ENCODE results near the gene ESYT1.
A peak's percentile ranks its signal among the peaks of the same experiment; 100 is the strongest.

Gene ESYT1, protein sequence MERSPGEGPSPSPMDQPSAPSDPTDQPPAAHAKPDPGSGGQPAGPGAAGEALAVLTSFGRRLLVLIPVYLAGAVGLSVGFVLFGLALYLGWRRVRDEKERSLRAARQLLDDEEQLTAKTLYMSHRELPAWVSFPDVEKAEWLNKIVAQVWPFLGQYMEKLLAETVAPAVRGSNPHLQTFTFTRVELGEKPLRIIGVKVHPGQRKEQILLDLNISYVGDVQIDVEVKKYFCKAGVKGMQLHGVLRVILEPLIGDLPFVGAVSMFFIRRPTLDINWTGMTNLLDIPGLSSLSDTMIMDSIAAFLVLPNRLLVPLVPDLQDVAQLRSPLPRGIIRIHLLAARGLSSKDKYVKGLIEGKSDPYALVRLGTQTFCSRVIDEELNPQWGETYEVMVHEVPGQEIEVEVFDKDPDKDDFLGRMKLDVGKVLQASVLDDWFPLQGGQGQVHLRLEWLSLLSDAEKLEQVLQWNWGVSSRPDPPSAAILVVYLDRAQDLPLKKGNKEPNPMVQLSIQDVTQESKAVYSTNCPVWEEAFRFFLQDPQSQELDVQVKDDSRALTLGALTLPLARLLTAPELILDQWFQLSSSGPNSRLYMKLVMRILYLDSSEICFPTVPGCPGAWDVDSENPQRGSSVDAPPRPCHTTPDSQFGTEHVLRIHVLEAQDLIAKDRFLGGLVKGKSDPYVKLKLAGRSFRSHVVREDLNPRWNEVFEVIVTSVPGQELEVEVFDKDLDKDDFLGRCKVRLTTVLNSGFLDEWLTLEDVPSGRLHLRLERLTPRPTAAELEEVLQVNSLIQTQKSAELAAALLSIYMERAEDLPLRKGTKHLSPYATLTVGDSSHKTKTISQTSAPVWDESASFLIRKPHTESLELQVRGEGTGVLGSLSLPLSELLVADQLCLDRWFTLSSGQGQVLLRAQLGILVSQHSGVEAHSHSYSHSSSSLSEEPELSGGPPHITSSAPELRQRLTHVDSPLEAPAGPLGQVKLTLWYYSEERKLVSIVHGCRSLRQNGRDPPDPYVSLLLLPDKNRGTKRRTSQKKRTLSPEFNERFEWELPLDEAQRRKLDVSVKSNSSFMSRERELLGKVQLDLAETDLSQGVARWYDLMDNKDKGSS

DNA sequence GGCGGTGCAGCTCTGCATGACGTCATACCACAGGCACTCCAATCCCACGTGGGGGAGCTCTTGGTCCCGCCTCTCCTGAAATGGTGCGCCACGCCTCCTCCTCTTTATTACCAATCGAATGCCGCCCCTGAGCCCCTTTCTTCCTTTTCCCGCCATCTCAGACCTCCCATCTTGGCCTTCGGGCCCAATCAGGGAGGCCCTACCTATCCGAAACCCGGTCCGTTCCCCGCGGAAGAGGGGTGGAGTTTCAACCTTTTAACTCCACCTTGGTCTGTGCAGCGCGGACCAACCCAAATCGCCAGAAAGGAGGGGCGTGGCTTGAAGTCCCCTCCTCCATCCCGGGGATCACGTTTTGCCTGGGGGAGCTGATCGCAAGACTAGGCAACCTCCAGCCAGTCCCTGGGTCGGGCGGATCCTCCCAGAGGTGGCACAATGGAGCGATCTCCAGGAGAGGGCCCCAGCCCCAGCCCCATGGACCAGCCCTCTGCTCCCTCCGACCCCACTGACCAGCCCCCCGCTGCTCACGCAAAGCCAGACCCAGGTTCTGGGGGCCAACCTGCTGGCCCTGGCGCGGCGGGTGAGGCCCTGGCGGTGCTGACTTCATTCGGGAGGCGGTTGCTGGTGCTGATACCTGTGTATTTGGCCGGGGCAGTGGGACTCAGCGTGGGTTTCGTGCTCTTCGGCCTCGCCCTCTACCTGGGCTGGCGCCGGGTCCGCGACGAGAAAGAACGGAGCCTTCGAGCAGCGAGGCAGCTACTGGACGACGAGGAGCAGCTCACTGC lies at the start of gene ESYT1:
Gene ESYT1, plus strand, starts transcription at position 380 of the 782 bp plus-strand sequence. Its CDS starts 53 bp downstream, at position 433.
- peak; percentile 83 for DNase-seq (ENCODE audit: insufficient read length, low spot score)
- peak; percentile 92 for FAIRE-seq

GRCh38 chr12:56078427-56078826 lies 49.6 kb upstream of the ESYT1 start:
- DNase-seq (ENCODE audit: insufficient read length, low spot score) (no peak), FAIRE-seq (no peak)

- FAIRE-seq (no peak), DNase-seq (ENCODE audit: insufficient read length, low spot score) (peak; percentile 80)
Measured at GRCh38 chr12:56078931-56079722, 48.9 kb upstream of the ESYT1 start.

DNA sequence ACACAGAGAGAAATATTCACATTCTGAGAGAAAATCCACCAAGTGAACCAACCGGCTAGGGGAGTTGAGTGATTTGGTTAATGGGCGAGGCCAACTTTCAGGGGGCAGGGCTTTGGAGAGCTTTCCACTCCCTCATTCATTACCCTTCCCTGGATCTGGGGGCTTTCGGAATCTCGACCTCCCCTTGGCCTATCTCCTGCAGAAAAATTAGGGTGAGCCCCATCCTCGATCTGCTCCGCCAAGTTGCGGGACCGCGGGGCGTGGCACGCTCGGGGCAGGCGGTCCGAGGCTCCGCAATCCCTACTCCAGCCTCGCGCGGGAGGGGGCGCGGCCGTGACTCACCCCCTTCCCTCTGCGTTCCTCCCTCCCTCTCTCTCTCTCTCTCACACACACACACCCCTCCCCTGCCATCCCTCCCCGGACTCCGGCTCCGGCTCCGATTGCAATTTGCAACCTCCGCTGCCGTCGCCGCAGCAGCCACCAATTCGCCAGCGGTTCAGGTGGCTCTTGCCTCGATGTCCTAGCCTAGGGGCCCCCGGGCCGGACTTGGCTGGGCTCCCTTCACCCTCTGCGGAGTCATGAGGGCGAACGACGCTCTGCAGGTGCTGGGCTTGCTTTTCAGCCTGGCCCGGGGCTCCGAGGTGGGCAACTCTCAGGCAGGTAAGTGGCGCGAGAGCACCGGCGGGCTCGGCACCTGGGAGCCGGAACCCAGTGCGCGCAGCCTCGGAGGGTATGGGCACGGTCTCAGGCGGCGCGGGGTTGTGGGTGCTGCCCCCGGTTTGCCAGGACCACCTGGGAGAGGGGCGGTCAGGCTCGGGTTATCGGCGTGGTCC lies 48.1 kb upstream of the ESYT1 start, which contains the start of gene ERBB3:
Gene ERBB3, plus strand, starts transcription at position 443 of the 833 bp plus-strand sequence. Its CDS starts 136 bp downstream, at position 579.
- peak; percentile 42 for DNase-seq (ENCODE audit: insufficient read length, low spot score)
- FAIRE-seq: no peak

DNA sequence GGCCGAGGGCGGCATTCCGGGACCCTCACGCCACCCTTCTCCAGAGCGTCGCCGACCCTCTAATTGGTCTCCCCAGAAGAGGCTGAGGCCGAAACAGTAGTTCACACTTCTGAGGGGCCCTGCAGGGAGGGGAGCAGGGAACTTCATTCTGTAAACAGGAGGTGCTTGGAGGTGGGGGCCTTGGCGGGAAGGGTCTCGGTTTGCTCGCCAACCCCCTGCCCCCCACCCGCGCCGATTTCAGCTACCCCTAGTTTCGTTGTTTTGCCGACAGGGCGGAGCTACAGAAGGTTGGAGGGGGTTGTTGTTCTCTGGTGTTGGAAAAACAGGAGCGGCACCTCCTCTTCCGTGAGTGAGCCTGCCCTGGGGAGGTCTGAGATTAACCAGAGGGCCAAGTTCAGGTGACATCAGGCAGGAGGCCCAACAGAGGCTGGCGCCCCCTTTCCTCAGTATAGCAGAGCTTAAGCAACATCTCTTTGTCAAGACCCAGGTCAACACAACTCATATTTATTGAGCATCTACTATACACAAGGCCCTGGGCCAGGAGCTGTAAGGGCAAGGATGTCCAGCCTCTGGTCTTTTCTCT lies 47.4 kb upstream of the ESYT1 start:
- FAIRE-seq (no peak), DNase-seq (ENCODE audit: insufficient read length, low spot score) (no peak)

DNA sequence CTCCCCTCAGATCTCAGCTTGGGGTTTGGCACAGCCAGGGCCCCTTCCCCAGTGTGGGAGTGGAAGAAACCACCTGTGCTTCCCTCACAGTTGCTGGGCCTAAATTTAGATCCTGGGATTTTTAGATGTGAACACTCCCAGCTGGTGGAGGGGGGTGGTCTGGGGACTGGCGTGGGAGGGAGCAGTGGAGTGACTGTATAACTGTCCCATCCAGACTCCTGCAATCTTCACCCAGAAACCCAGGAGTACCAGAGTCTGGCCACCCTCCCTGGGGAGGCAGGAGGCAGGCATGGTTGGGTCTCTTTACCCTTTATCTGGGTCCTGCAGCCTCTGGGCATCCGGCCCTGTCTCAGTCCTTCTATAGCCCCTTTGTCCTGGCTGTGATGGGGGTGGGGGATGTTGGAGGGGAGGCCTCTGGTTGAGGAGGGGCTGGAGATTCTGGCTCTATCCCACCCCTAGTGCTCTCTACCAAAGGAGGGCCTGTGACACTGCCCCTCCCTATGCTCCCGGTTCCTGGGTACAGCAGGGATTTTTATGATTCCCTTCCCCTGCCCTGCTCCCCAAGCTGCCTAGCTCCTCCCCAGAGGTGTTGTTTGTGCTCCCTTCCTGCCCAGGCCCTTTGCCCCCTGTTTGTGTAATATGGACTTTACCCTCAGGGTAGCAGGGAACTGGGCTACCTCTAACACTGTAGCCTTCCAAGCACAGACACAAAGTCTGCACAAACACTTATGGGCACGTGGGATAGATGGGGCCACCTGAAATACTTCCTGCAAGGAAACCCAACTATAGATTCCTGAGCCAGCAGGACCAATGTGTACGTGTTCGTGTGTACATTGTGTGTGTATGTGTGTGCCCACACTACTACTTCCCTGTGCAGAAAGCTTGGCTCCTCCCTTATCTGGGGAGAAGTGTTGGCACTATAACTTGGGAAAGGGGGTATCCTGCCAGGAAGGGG lies 46.4 kb upstream of the ESYT1 start:
- no peak for DNase-seq (ENCODE audit: insufficient read length, low spot score)
- FAIRE-seq: no peak

- DNase-seq (ENCODE audit: insufficient read length, low spot score) (no peak), FAIRE-seq (no peak)
Measured at GRCh38 chr12:56082382-56082781, 45.7 kb upstream of the ESYT1 start.

DNA sequence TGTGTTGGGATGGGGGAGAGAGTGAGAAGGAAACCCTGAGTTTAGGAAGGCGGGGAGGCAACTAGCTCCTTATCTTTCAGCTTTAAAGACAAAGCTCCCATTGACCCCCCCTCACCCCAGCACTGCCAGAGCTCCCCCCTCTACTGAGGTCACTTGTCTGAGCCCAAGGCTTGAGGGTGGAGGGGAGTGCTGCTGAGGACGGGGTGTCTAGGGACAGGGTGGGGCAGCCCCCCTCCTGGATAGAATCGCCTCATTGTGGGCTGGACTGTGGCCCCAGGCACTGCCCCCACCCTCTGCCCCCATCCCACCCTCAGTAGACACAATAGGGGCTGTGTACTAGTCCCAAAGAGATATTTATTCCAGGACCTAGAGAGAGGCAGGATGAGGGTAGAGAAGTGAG lies 45.1 kb upstream of the ESYT1 start:
- FAIRE-seq: no peak
- no peak for DNase-seq (ENCODE audit: insufficient read length, low spot score)

- no peak for FAIRE-seq
- no peak for DNase-seq (ENCODE audit: insufficient read length, low spot score)
Measured at GRCh38 chr12:56084958-56085543, 43.0 kb upstream of the ESYT1 start.

DNA sequence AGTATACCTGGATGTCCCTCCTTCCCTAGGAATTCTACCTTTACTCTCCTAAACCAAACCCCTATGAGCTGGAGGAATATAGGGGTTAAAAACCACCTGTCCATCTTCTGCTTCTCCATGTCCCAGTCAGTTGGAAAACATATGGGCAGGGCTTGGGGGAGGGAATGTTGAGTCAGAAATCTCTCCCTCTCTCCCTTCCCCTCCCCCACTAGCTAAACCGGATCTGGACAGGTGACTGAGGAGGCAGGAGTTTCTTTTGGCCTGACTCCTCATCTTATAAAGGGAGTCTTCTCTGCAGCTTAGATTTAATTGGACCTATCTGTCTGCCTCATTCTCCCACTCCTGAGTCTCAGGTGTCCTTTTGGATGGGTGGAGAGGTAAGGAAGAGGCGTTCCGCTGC lies 42.0 kb upstream of the ESYT1 start:
- FAIRE-seq (no peak), DNase-seq (ENCODE audit: insufficient read length, low spot score) (no peak)

DNA sequence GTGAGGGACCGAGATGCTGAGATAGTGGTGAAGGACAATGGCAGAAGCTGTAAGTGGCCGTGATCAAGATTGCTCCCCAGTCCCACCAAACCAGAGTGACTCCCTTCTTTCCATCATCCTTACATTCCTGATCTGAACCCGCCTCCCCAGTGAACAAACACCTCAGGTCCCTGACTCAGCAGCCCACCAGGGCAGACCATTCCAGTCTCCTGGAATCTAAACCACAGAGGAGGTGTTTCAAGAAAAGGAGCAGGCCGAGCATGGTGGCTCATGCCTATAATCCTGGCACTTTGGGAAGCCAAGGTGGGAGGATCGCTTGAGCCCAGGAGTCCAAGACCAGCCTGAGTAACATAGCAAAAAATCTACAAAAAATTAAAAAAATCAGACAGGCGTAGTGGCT lies 41.5 kb upstream of the ESYT1 start:
- DNase-seq (ENCODE audit: insufficient read length, low spot score) (no peak), FAIRE-seq (no peak)

DNA sequence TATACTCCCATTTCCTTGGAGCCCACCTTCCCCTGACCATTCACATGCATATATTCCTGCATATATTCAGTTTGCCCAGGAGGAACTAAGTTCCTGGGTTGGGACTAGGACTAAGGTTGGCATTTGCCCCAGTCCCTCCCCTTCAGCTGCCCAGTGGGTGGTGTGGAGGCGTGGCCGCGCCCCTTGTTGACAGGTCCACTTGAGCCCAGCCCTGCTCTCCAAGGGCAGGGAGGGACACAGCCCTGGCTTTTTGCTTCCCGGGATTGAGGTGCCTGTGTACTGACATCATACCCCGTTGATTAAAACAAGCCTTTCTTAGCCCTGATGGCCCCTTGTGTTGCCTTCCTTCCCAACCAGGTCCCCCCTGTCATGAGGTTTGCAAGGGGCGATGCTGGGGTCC lies 40.8 kb upstream of the ESYT1 start:
- DNase-seq (ENCODE audit: insufficient read length, low spot score) (no peak), FAIRE-seq (no peak)

DNA sequence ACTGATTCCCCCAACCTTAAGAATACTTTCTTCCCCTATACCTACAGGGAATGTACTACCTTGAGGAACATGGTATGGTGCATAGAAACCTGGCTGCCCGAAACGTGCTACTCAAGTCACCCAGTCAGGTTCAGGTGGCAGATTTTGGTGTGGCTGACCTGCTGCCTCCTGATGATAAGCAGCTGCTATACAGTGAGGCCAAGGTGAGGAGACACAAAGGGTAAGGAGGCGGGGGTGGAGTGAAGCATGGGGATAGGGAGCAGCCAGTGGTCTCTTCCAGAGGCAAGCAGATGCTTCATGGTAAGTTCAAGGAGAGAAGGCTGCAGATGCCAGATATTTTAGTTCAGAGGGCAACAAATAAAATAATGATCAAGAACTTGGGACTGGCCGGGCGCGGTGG lies 30.3 kb upstream of the ESYT1 start:
- FAIRE-seq (no peak), DNase-seq (ENCODE audit: insufficient read length, low spot score) (no peak)

- DNase-seq (ENCODE audit: insufficient read length, low spot score): no peak
- FAIRE-seq: no peak
Measured at GRCh38 chr12:56098592-56098991, 29.5 kb upstream of the ESYT1 start.

- FAIRE-seq (no peak), DNase-seq (ENCODE audit: insufficient read length, low spot score) (no peak)
Measured at GRCh38 chr12:56099787-56100186, 28.3 kb upstream of the ESYT1 start.

GRCh38 chr12:56101045-56101444 lies 27.0 kb upstream of the ESYT1 start:
- DNase-seq (ENCODE audit: insufficient read length, low spot score) (no peak), FAIRE-seq (no peak)

- FAIRE-seq: no peak
- no peak for DNase-seq (ENCODE audit: insufficient read length, low spot score)
Measured at GRCh38 chr12:56102683-56103065, 25.4 kb upstream of the ESYT1 start.

All from GM19239 (cell line).